Mesothelial cell of epicardium (in vitro differentiated cells): ENCODE results near the gene HEATR5A. TPM values are rescaled to one million over a fixed set of nuclear protein-coding genes. Genes with fewer than 3 reads are reported as not detected.

Source experiments
- DNase-seq, 2 experiments: peaks; one replicate each; pipeline ENCODE4 v3.0.0; 2021; ENCODE audit warnings: low spot score in 2 of 2; ENCODE audit not compliant: unreplicated experiment in 2 of 2
- H3K27ac Mint-ChIP-seq: 2 replicates; pipeline ENCODE4 v1.8.0; 2021; ENCODE audit warnings: mixed read lengths
- H3K27me3 Mint-ChIP-seq: 2 replicates; pipeline ENCODE4 v1.8.0; 2021; ENCODE audit warnings: low read depth, mixed read lengths
- H3K36me3 Mint-ChIP-seq: 2 replicates; pipeline ENCODE4 v1.8.0; 2021; ENCODE audit warnings: mixed read lengths
- H3K4me1 Mint-ChIP-seq: 2 replicates; pipeline ENCODE4 v1.8.0; 2021; ENCODE audit warnings: mixed read lengths
- H3K4me3 Mint-ChIP-seq: 2 replicates; pipeline ENCODE4 v1.8.0; 2021; ENCODE audit warnings: mild to moderate bottlenecking, moderate library complexity, mixed read lengths
- H3K9me3 Mint-ChIP-seq: 2 replicates; pipeline ENCODE4 v1.8.0; 2021; ENCODE audit warnings: mixed read lengths
- CTCF ChIP-seq: fragments of 200-600 bp; sonication (generic); IDR thresholded peaks from one replicate; pipeline ENCODE4 v1.5.0; 2021; ENCODE audit warnings: antibody characterized with exemption; ENCODE audit not compliant: unreplicated experiment
- total RNA-seq: library from RNA; stranded (reverse); gene quantifications from 3 replicates; pipeline ENCODE4 v1.2.1, GENCODE V29; 2021

HEATR5A gene
- total RNA-seq, 1 donor from 2014 or later: 21.5 TPM

GRCh38 chr14:31435276-31435675 lies 14.9 kb upstream of the HEATR5A start:
- DNase-seq: no peak
- TF ChIP-seq CTCF: no peak
- peaks cover 40% of the 10 kb centered on the region for H3K36me3 Mint-ChIP-seq
- H3K9me3 Mint-ChIP-seq: peaks cover 37% of the 10 kb centered on the region
- H3K4me3 Mint-ChIP-seq: no peak overlapping the region
- H3K4me1 Mint-ChIP-seq: no peaks in the 10 kb centered on the region
- no peak overlapping the region for H3K27ac Mint-ChIP-seq
- no peaks in the 10 kb centered on the region for H3K27me3 Mint-ChIP-seq

GRCh38 chr14:31430634-31431264 lies 10.4 kb upstream of the HEATR5A start:
- TF ChIP-seq CTCF: no peak
- H3K4me3 Mint-ChIP-seq: no peak overlapping the region

GRCh38 chr14:31429791-31430190 lies 9.4 kb upstream of the HEATR5A start:
- Mint-ChIP-seq H3K4me1 (no peaks in the 10 kb centered on the region), H3K36me3 (peaks cover 20% of the 10 kb centered on the region), H3K27me3 (no peaks in the 10 kb centered on the region), H3K27ac (no peak overlapping the region), H3K4me3 (no peak overlapping the region), H3K9me3 (peaks cover 23% of the 10 kb centered on the region)
- no peak for TF ChIP-seq CTCF
- no peak for DNase-seq

More at GRCh38 chr14:31430634-31431264, 10.4 kb upstream of the HEATR5A start:
- Mint-ChIP-seq H3K27me3 (no peaks in the 10 kb centered on the region), H3K9me3 (peaks cover 23% of the 10 kb centered on the region), H3K36me3 (peaks cover 20% of the 10 kb centered on the region), H3K27ac (no peak overlapping the region), H3K4me1 (no peaks in the 10 kb centered on the region)
- DNase-seq: no peak

DNA sequence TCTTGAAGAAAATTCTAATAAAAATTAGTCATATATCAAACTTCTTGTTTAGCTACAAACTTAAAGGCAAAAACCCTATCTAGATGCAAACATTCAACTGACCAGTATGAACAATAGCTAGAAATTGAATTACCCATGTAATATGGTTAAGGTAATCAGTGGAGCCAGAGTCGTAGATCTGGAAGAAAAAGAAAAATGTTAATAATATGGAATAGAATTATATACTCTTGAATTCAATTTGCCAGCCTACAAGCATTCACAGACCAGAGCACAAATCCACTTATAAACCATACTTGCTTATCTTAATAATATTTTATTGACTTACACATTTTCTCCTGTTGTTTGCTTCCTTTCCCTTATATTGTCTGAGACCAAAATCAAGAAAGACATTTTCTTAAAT lies 7.7 kb upstream of the HEATR5A start:
- Mint-ChIP-seq H3K4me3 (no peak overlapping the region), H3K36me3 (peaks cover 18% of the 10 kb centered on the region), H3K27ac (no peak overlapping the region), H3K27me3 (no peaks in the 10 kb centered on the region), H3K4me1 (no peaks in the 10 kb centered on the region), H3K9me3 (peaks cover 19% of the 10 kb centered on the region)
- no peak for DNase-seq
- no peak for TF ChIP-seq CTCF

GRCh38 chr14:31426663-31427062 lies 6.3 kb upstream of the HEATR5A start:
- Mint-ChIP-seq H3K4me1 (no peaks in the 10 kb centered on the region), H3K4me3 (no peak overlapping the region), H3K27me3 (no peaks in the 10 kb centered on the region), H3K9me3 (peaks cover 9% of the 10 kb centered on the region), H3K36me3 (peaks cover 8% of the 10 kb centered on the region), H3K27ac (no peak overlapping the region)
- TF ChIP-seq CTCF: no peak
- no peak for DNase-seq
